ENCODE results near the gene LRCH1.

DNA sequence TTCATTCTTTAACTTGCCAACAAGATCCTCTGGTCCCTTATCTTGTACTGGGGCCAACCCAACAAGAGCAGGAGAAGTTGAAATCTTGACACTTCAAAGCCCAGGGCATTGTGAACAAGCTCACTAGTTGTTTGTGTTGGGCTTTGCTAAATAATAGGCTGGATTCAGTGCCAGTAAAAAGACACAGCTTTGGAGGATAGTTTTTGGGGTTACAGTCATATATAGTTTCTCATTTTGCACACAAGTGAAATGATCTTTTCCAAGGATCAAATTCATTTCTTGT lies 30.3 kb upstream of the LRCH1 start:
- TF ChIP-seq NRF1 (IDR thresholded peaks at IDR 0.05; ENCODE audit: low read depth, low read length) (no peak), SMC3 (IDR thresholded peaks at IDR 0.05; ENCODE audit: low read depth, low read length) (no peak), GABPA (IDR thresholded peaks at IDR 0.05; ENCODE audit: low read depth) (no peak), EZH2phosphoT487 (IDR thresholded peaks at IDR 0.05; ENCODE audit: borderline replicate concordance, low read depth) (no peak), MXI1 (IDR thresholded peaks at IDR 0.05; ENCODE audit: low read depth, low read length) (no peak), FOSL2 (IDR thresholded peaks at IDR 0.05; ENCODE audit: borderline replicate concordance, low read depth) (no peak), RAD21 (IDR thresholded peaks at IDR 0.05; ENCODE audit: low read length) (no peak), EP300 (IDR thresholded peaks at IDR 0.05; ENCODE audit: borderline replicate concordance in 1 of 2, low read depth in 1 of 2, low read length in 1 of 2) (no peak), TAF1 (IDR thresholded peaks at IDR 0.05; ENCODE audit: borderline replicate concordance, low read depth, low read length) (no peak)
- TF ChIP-seq, protein P1, sequence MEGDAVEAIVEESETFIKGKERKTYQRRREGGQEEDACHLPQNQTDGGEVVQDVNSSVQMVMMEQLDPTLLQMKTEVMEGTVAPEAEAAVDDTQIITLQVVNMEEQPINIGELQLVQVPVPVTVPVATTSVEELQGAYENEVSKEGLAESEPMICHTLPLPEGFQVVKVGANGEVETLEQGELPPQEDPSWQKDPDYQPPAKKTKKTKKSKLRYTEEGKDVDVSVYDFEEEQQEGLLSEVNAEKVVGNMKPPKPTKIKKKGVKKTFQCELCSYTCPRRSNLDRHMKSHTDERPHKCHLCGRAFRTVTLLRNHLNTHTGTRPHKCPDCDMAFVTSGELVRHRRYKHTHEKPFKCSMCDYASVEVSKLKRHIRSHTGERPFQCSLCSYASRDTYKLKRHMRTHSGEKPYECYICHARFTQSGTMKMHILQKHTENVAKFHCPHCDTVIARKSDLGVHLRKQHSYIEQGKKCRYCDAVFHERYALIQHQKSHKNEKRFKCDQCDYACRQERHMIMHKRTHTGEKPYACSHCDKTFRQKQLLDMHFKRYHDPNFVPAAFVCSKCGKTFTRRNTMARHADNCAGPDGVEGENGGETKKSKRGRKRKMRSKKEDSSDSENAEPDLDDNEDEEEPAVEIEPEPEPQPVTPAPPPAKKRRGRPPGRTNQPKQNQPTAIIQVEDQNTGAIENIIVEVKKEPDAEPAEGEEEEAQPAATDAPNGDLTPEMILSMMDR (IDR thresholded peaks at IDR 0.05), result no peak
- TF ChIP-seq, protein P2, sequence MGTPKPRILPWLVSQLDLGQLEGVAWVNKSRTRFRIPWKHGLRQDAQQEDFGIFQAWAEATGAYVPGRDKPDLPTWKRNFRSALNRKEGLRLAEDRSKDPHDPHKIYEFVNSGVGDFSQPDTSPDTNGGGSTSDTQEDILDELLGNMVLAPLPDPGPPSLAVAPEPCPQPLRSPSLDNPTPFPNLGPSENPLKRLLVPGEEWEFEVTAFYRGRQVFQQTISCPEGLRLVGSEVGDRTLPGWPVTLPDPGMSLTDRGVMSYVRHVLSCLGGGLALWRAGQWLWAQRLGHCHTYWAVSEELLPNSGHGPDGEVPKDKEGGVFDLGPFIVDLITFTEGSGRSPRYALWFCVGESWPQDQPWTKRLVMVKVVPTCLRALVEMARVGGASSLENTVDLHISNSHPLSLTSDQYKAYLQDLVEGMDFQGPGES (IDR thresholded peaks at IDR 0.05; ENCODE audit: low read depth, low read length), result no peak

All from SK-N-SH (cell line).